ENCODE data around the gene ARHGEF25.
"Not testable (repeated sequence)": the region's sequence is repeated elsewhere in the genome, so short reads cannot be mapped to it uniquely, and the experiment has no call there.

The ARHGEF25 gene

GRCh38 chr12:57640175-57641042 is 29.2 kb downstream of the ARHGEF25 start:
- Histone ChIP-seq H3K9me3 (ENCODE audit: severe bottlenecking) (peaks cover 6% of the 10 kb centered on the region), H3K27me3 (ENCODE audit: insufficient read depth, poor library complexity, severe bottlenecking) (peaks cover 6% of the 10 kb centered on the region), H3K4me3 (ENCODE audit: severe bottlenecking) (no peak overlapping the region), H3K36me3 (ENCODE audit: low read depth) (no peaks in the 10 kb centered on the region), H3K4me1 (ENCODE audit: insufficient read depth, poor library complexity, severe bottlenecking) (no peaks in the 10 kb centered on the region), H3K27ac (ENCODE audit: poor library complexity, severe bottlenecking) (no peak overlapping the region)
- TF ChIP-seq CTCF (IDR thresholded peaks at IDR 0.05; ENCODE audit: poor library complexity, severe bottlenecking), result no peak
- ATAC-seq (ENCODE audit: low read depth) (no peak), DNase-seq (ENCODE audit: low spot score) (no peak)

- no peak for TF ChIP-seq CTCF (IDR thresholded peaks at IDR 0.05; ENCODE audit: poor library complexity, severe bottlenecking)
- Histone ChIP-seq H3K27ac (ENCODE audit: poor library complexity, severe bottlenecking) (no peak overlapping the region), H3K4me3 (ENCODE audit: severe bottlenecking) (no peak overlapping the region), H3K9me3 (ENCODE audit: severe bottlenecking) (peaks cover 15% of the 10 kb centered on the region), H3K36me3 (ENCODE audit: low read depth) (no peaks in the 10 kb centered on the region), H3K4me1 (ENCODE audit: insufficient read depth, poor library complexity, severe bottlenecking) (no peaks in the 10 kb centered on the region), H3K27me3 (ENCODE audit: insufficient read depth, poor library complexity, severe bottlenecking) (peaks cover 6% of the 10 kb centered on the region)
- DNase-seq (ENCODE audit: low spot score) (no peak), ATAC-seq (ENCODE audit: low read depth) (no peak)
Measured at GRCh38 chr12:57641699-57642442, 30.6 kb downstream of the ARHGEF25 start.

GRCh38 chr12:57645990-57646658 is 34.9 kb downstream of the ARHGEF25 start:
- H3K4me3 ChIP-seq (ENCODE audit: severe bottlenecking); H3K4me1 ChIP-seq (ENCODE audit: insufficient read depth, poor library complexity, severe bottlenecking); DNase-seq (ENCODE audit: low spot score); H3K27me3 ChIP-seq (ENCODE audit: insufficient read depth, poor library complexity, severe bottlenecking); ATAC-seq (ENCODE audit: low read depth); H3K36me3 ChIP-seq (ENCODE audit: low read depth); H3K27ac ChIP-seq (ENCODE audit: poor library complexity, severe bottlenecking): not testable (repeated sequence)
- H3K9me3 ChIP-seq (ENCODE audit: severe bottlenecking), result peaks cover 15% of the 10 kb centered on the region

- not testable (repeated sequence) for ATAC-seq (ENCODE audit: low read depth); DNase-seq (ENCODE audit: low spot score); H3K4me3 ChIP-seq (ENCODE audit: severe bottlenecking); H3K36me3 ChIP-seq (ENCODE audit: low read depth); H3K27me3 ChIP-seq (ENCODE audit: insufficient read depth, poor library complexity, severe bottlenecking); H3K4me1 ChIP-seq (ENCODE audit: insufficient read depth, poor library complexity, severe bottlenecking); H3K27ac ChIP-seq (ENCODE audit: poor library complexity, severe bottlenecking)
- peaks cover 15% of the 10 kb centered on the region for H3K9me3 ChIP-seq (ENCODE audit: severe bottlenecking)
Measured at GRCh38 chr12:57646659-57647049, 35.4 kb downstream of the ARHGEF25 start.

- ATAC-seq (ENCODE audit: low read depth) (no peak), DNase-seq (ENCODE audit: low spot score) (no peak)
- Histone ChIP-seq H3K36me3 (ENCODE audit: low read depth) (no peaks in the 10 kb centered on the region), H3K4me3 (ENCODE audit: severe bottlenecking) (no peak overlapping the region), H3K27ac (ENCODE audit: poor library complexity, severe bottlenecking) (no peak overlapping the region), H3K9me3 (ENCODE audit: severe bottlenecking) (no peaks in the 10 kb centered on the region), H3K4me1 (ENCODE audit: insufficient read depth, poor library complexity, severe bottlenecking) (no peaks in the 10 kb centered on the region), H3K27me3 (ENCODE audit: insufficient read depth, poor library complexity, severe bottlenecking) (no peaks in the 10 kb centered on the region)
- no peak for TF ChIP-seq CTCF (IDR thresholded peaks at IDR 0.05; ENCODE audit: poor library complexity, severe bottlenecking)
Measured at GRCh38 chr12:57654042-57654441, 42.8 kb downstream of the ARHGEF25 start.
